GM13977 (cell line): ENCODE results near the gene RGS9BP.
A peak's percentile ranks its signal among the peaks of the same experiment; 100 is the strongest.

ENCODE experiments used
- DNase-seq: peaks from one replicate; pipeline ENCODE4 v3.0.0; 2012; ENCODE audit warnings: low spot score
- CTCF ChIP-seq: IDR thresholded peaks from 2 replicates; pipeline ENCODE4 v1.5.1; 2012; ENCODE audit warnings: mild to moderate bottlenecking, control low read depth; ENCODE audit not compliant: insufficient read depth; ENCODE audit errors: extremely low read depth, missing control alignments
- in situ Hi-C: fragments of 300-500 bp; cut with MboI; formaldehyde crosslinking; loops from one replicate; pipeline ENCODE4 v1.12.0; 2022; ENCODE audit warnings: low sequenced_read_pairs, low pct_unique_long_range_greater_than_20kb, mixed read lengths, inconsistent platforms; ENCODE audit not compliant: unreplicated experiment

RGS9BP gene

GRCh38 chr19:32675720-32676185 lies at the start of gene RGS9BP:
Gene RGS9BP, plus strand, starts transcription at chr19:32675848. Its CDS starts 416 bp downstream, at chr19:32676264.
- in situ Hi-C loops = no loop called here
- peak; percentile 61 for DNase-seq
- TF ChIP-seq CTCF = no peak

GRCh38 chr19:32626969-32627368 lies 48.7 kb upstream of the RGS9BP start:
- DNase-seq = no peak
- TF ChIP-seq CTCF = no peak
- in situ Hi-C loops = no loop called here

DNA sequence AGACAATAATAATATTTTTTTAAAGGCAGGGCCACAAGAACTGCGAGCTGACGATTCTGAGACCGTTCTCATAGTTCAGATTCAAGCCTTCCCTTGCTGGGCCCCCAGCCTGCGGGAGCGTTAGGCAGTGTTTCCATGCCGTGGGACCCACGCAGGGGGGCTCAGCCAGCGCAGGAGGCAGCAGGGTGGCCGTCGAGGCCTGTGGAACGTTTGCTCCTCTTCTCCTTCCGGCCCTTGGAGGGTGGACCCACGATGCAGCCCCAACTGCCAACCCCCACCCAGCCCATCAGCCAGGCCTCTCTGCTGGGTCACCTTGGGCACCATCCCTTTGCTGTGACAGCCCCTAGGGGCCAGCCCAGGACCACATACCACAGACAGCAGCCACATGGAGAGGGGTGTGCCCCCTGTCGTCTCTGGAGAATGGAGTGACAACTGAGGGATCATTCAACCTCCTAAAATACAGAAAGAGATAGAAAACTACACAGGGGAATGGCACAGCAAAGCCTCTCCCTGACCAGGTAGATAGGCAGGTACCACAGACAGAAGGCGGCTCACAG lies 47.9 kb upstream of the RGS9BP start:
- no peak for TF ChIP-seq CTCF
- DNase-seq = no peak
- in situ Hi-C loops = no loop called here

- TF ChIP-seq CTCF = no peak
- in situ Hi-C loops = no loop called here
Measured at GRCh38 chr19:32630338-32630737, 45.3 kb upstream of the RGS9BP start.

DNA sequence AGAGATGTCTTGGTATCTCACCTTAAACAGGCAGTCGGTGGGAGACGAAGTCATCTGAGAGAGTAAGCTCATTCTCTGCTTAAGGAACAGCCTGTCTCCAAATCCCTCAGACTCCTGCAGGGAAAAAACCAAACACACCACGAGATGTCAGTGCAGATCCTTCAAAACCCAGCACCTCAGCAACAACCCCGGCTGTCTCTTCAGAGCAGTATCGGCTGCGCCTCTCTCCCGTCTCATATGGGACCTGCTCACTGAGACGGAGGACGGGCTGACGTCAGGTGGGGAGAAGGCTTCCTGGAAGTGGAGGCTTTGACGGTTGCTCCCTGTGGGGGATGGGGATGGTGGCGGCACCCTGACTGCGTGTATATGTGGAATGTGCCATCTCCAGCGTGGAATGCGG lies 44.3 kb upstream of the RGS9BP start:
- TF ChIP-seq CTCF = no peak
- in situ Hi-C loops = no loop called here
- no peak for DNase-seq

More at GRCh38 chr19:32630338-32630737, 45.3 kb upstream of the RGS9BP start:
- DNase-seq = no peak

- TF ChIP-seq CTCF = no peak
- no peak for DNase-seq
- in situ Hi-C loops = no loop called here
Measured at GRCh38 chr19:32637480-32637879, 38.2 kb upstream of the RGS9BP start.
